ENCODE measurements around the gene PVR.
"Not testable (repeated sequence)": the region's sequence is repeated elsewhere in the genome, so short reads cannot be mapped to it uniquely, and the experiment has no call there.

The PVR gene

DNA sequence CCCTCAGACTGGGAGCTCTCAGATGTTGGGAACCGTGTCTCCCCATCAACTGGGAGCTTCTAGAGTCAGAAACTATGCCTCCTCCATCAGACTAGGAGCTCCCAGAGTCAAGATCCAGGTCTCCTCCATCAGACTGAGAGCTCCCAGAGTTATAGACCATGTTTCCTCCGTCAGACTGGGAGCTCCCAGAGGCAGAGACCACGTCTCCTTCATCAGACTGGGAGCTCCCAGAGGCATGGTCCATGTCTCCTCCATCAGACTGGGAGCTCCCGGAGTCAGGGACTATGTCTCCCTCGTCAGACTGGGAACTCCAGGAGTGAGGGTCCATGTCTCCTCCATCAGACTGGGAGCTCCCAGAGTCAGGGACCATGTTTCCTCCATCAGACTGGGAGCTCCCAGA, 65.2 kb downstream of the PVR start:
- H3K4me3 Mint-ChIP-seq, result no peak overlapping the region
- TF ChIP-seq, protein P1, sequence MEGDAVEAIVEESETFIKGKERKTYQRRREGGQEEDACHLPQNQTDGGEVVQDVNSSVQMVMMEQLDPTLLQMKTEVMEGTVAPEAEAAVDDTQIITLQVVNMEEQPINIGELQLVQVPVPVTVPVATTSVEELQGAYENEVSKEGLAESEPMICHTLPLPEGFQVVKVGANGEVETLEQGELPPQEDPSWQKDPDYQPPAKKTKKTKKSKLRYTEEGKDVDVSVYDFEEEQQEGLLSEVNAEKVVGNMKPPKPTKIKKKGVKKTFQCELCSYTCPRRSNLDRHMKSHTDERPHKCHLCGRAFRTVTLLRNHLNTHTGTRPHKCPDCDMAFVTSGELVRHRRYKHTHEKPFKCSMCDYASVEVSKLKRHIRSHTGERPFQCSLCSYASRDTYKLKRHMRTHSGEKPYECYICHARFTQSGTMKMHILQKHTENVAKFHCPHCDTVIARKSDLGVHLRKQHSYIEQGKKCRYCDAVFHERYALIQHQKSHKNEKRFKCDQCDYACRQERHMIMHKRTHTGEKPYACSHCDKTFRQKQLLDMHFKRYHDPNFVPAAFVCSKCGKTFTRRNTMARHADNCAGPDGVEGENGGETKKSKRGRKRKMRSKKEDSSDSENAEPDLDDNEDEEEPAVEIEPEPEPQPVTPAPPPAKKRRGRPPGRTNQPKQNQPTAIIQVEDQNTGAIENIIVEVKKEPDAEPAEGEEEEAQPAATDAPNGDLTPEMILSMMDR (IDR thresholded peaks at IDR 0.05; ENCODE audit: unreplicated experiment in 3 of 3), result no peak
- H3K27me3 Mint-ChIP-seq (ENCODE audit: low read depth), result peaks cover 4% of the 10 kb centered on the region
- H3K36me3 Mint-ChIP-seq (ENCODE audit: low read depth), result no peaks in the 10 kb centered on the region
- no peak overlapping the region for H3K27ac Mint-ChIP-seq
- no peaks in the 10 kb centered on the region for H3K9me3 Mint-ChIP-seq
- H3K4me1 Mint-ChIP-seq, result peaks cover 13% of the 10 kb centered on the region

DNA sequence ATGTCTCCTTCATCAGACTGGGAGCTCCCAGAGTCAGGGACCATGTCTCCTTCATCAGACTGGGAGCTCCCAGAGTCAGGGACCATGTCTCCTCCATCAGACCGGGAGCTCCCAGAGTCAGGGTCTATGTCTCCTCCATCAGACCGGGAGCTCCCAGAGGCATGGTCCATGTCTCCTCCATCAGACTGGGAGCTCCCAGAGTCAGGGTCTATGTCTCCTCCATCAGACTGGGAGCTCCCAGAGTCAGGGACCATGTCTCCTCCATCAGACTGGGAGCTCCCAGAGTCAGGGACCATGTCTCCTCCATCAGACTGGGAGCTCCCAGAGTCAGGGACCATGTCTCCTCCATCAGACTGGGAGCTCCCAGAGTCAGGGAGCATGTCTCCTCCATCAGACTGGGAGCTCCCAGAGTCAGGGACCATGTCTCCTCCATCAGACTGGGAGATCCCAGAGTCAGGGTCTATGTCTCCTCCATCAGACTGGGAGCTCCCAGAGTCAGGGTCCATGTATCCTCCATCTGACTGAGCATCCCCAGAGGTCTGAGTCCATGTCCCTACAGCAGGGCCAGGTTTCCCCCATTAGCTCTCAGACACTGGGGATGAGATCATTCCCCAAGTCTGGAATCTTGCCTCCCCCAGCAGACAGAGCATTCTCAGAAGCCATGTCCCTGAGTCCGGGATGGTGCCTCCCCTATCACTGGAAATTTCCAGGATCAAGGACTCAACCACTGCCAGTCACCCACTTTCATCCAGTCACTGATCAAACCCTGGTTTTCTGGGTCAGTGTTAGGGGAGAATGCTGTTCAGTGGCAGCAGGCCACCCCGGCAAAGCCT, 65.9 kb downstream of the PVR start:
- not testable (repeated sequence) for H3K36me3 Mint-ChIP-seq (ENCODE audit: low read depth); H3K27ac Mint-ChIP-seq; H3K9me3 Mint-ChIP-seq; H3K27me3 Mint-ChIP-seq (ENCODE audit: low read depth); H3K4me3 Mint-ChIP-seq
- peaks cover 13% of the 10 kb centered on the region for H3K4me1 Mint-ChIP-seq

DNA sequence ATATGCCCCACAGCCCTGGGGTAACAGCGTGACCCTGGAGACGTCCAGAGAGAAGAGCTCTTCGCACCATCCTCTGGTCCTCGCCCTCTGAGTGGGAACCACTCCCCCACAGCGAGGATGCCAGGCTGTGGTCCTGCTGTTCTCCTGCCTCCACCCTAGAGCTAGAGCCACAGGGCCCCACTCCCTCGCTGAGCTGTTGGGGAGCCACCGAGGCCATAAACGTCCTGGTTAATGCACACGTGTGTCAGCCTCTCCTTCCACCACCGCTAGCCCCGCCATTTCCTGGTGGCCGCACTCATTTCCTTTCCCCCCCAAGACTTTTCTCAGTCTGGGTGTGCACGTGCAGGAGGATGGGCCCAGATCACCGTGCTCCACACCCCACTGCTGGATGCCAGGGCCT, 66.8 kb downstream of the PVR start:
- Mint-ChIP-seq H3K4me3 (no peak overlapping the region), H3K4me1 (peaks cover 9% of the 10 kb centered on the region), H3K27ac (no peak overlapping the region), H3K27me3 (ENCODE audit: low read depth) (peaks cover 4% of the 10 kb centered on the region), H3K36me3 (ENCODE audit: low read depth) (no peaks in the 10 kb centered on the region), H3K9me3 (peaks cover 3% of the 10 kb centered on the region)
- TF ChIP-seq, protein P1 (IDR thresholded peaks at IDR 0.05; ENCODE audit: unreplicated experiment in 3 of 3), result no peak

DNA sequence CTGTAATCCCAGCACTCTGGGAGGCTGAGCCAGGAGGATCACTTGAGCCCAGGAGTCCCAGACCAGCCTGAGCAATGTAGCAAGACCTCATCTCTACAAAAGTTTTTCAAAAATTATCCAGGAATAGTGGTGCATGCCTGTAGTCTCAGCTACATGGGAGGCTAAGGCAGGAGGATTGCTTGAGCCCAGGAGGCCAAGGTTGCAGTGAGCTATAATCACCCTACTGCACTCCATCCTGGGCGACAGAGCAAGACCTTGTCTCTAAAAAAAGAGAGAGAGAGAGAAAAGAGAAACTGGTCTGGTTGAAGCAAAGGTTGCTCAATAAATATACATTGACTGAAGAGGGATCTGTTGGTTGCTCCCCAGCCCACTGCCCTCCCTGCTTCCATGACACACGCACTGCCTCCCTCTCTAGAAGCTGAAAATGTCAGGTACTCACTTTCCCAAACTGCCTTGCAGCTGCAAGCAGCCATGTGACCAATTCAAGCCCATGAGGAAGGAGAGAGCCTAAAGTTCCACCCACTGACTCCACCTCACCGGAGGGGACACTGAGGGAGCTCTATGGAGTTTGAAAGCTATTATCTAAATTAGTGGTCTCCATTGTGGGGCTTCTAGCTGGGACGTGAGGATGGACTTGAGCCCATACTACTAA, 69.3 kb downstream of the PVR start:
- peaks cover 5% of the 10 kb centered on the region for H3K9me3 Mint-ChIP-seq
- no peak overlapping the region for H3K4me3 Mint-ChIP-seq
- H3K27ac Mint-ChIP-seq, result no peak overlapping the region
- TF ChIP-seq, protein P1 (IDR thresholded peaks at IDR 0.05; ENCODE audit: unreplicated experiment in 3 of 3), result no peak
- H3K36me3 Mint-ChIP-seq (ENCODE audit: low read depth), result no peaks in the 10 kb centered on the region
- H3K4me1 Mint-ChIP-seq, result peaks cover under 1% of the 10 kb centered on the region
- H3K27me3 Mint-ChIP-seq (ENCODE audit: low read depth), result peaks cover 4% of the 10 kb centered on the region

Measured in nephron (organoid).